K562 (cell line): Measurements from ENCODE around the gene PPAN. TPM values are rescaled to one million over a fixed set of nuclear protein-coding genes. Genes with fewer than 3 reads are reported as not detected.

Source experiments
- ETV5 ChIP-seq: sonication (generic); formaldehyde crosslinking; IDR thresholded peaks from 2 replicates; pipeline ENCODE4 v1.4.0; 2020; ENCODE audit warnings: low read depth, mild to moderate bottlenecking, missing genetic modification reagents
- EZH2 ChIP-seq: IDR thresholded peaks from 2 replicates; pipeline ENCODE4 v1.6.1; 2012; ENCODE audit warnings: low read depth, mild to moderate bottlenecking, inconsistent platforms, low read length, borderline replicate concordance
- HMG20A ChIP-seq: fragments of 450-650 bp; formaldehyde crosslinking; conservative IDR thresholded peaks from 2 replicates; pipeline ENCODE4 v1.4.0; 2020; ENCODE audit warnings: mild to moderate bottlenecking, mixed read lengths
- MAZ ChIP-seq, 2 experiments: fragments of 450-650 bp in 1 of 2; sonication (generic) in 1 of 2; formaldehyde crosslinking; IDR thresholded peaks in 1 of 2; conservative IDR thresholded peaks in 1 of 2; 2 replicates each; pipeline versions ENCODE4 v1.4.0 to v1.5.0; 2020; ENCODE audit warnings: mild to moderate bottlenecking in 1 of 2, missing genetic modification reagents in 1 of 2
- MCM5 ChIP-seq: fragments of 450-650 bp; IDR thresholded peaks from 2 replicates; pipeline ENCODE4 v1.6.1; 2016; ENCODE audit warnings: low read depth
- MLX ChIP-seq, 2 experiments: fragments of 450-650 bp in 1 of 2; sonication (generic) in 1 of 2; formaldehyde crosslinking; conservative IDR thresholded peaks; 2 replicates each; pipeline versions ENCODE4 v1.4.0 to v1.8.1; 2020 to 2022; ENCODE audit warnings: mild to moderate bottlenecking in 1 of 2, missing genetic modification reagents in 1 of 2
- MNT ChIP-seq, 2 experiments: fragments of 450-650 bp; conservative IDR thresholded peaks; 2 replicates each; pipeline ENCODE4 v1.6.1; 2017; ENCODE audit warnings: mild to moderate bottlenecking in 2 of 2, moderate library complexity in 2 of 2
- RUNX1 ChIP-seq: sonication (generic); IDR thresholded peaks from 2 replicates; pipeline ENCODE4 v1.6.1; 2016; ENCODE audit warnings: antibody characterized with exemption, low read depth
- SMARCA4 ChIP-seq: fragments of 450-650 bp; IDR thresholded peaks from 2 replicates; pipeline ENCODE4 v1.6.1; 2016
- SRSF1 ChIP-seq: fragments of 200-400 bp; formaldehyde crosslinking; IDR thresholded peaks from 2 replicates; pipeline ENCODE4 v1.6.1; 2017; ENCODE audit warnings: mild to moderate bottlenecking, low read depth, low read length, moderate library complexity
- ZBTB43 ChIP-seq: sonication (generic); formaldehyde crosslinking; IDR thresholded peaks from 2 replicates; pipeline ENCODE4 v1.8.0; 2023; ENCODE audit warnings: mild to moderate bottlenecking, missing genetic modification reagents
- ZNF133 ChIP-seq: fragments of 250-450 bp; sonication (Bioruptor Pico); IDR thresholded peaks from 2 replicates; pipeline ENCODE4 v1.4.0; 2020; ENCODE audit warnings: mild to moderate bottlenecking
- polyA plus RNA-seq, 8 experiments: library from polyadenylated mRNA; depleted of rRNA in 4 of 8; stranded (reverse) in 5 of 8; unstranded in 3 of 8; fragments of >200 nt; fragmentation: Nextera tagmentation in 2 of 8; fragmentation: Illumina TruSeq in 1 of 8; extraction: Ambion mirVana in 2 of 8; extraction: Trizol in 1 of 8; gene quantifications; 2 replicates each; pipeline versions ENCODE4 v1.2.1 to v1.2.3, GENCODE V29; 2011 to 2014; ENCODE audit warnings: inconsistent platforms in 1 of 8, missing spikeins in 1 of 8
- total RNA-seq, 7 experiments: library from RNA; depleted of rRNA in 6 of 7; stranded (reverse); fragments of >200 nt in 6 of 7; fragmentation: Illumina TruSeq in 2 of 7; extraction: Trizol in 2 of 7; gene quantifications; 2 replicates each; pipeline versions ENCODE4 v1.2.1 to v1.2.3, GENCODE V29; 2011 to 2021; ENCODE audit warnings: low replicate concordance in 1 of 7
- TF ChIP-seq, protein P1 (sequence below): fragments of 250-450 bp; sonication (Bioruptor Pico); IDR thresholded peaks from 2 replicates; pipeline ENCODE4 v1.5.0; 2020; ENCODE audit warnings: mild to moderate bottlenecking
- TF ChIP-seq, protein P2 (sequence below): fragments of 250-450 bp; sonication (Bioruptor Pico); IDR thresholded peaks from 2 replicates; pipeline ENCODE4 v1.4.0; 2020
- TF ChIP-seq, protein P3 (sequence below): fragments of 450-650 bp; IDR thresholded peaks from 2 replicates; pipeline ENCODE4 v1.6.1; 2017; ENCODE audit warnings: antibody characterized with exemption, mild to moderate bottlenecking
- TF ChIP-seq, protein P4 (sequence below): sonication (generic); formaldehyde crosslinking; IDR thresholded peaks from 2 replicates; pipeline ENCODE4 v1.9.0; 2022; ENCODE audit warnings: mild to moderate bottlenecking, missing genetic modification reagents

Gene PPAN
- total and polyA plus RNA-seq, 9 of the 15 experiments (the other 6 are each of a cell fraction or from before 2014, with no cell fraction given), result 2.2 to 129 (median 59.1) TPM

DNA sequence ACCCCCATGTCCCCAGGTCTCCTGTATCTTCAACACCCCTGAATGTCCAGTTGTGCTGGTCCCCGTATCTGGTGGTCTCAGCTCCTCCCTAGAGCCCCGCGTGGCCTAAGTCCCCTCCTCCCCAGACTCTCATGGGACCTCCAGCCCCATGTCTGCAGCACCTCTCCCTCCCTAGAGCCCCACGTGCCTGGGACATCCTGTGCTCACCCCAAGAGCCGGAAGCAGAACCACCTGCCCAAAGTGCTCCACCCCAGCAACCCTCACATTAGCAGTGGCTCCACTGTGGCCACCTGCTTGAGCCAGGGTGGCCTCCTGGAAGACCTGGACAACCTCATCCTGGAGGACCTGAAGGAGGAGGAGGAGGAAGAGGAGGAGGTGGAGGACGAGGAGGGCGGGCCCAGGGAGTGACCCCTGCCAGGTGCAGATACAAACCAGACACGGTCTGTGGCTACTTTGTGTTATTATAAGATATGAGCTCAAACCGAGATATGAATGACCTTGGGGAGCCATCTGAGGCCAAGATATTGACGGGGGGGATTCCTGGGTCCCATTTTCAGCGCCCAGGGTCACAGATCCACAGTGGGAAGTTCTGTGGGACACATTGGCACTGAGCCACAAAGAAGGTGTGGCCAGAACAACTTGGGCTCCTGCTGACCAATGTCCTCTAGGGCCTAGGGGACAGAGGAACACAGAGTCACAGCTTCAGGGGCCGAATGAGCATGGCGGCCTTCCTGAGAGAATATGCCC, 14.1 kb upstream of the PPAN start (continued):
- TF ChIP-seq ZBTB43 (CRISPR knock-in tag) (no peak), ETV5 (no peak), ZNF133 (CRISPR knock-in tag) (no peak), MNT (conservative IDR thresholded peaks at IDR 0.05) (0 out of 4 replicates have a peak, but pooled peaks of 1 of the 2 experiments have one; percentile 35), HMG20A (CRISPR knock-in tag) (no peak), MCM5 (no peak), MLX (CRISPR knock-in tag; conservative IDR thresholded peaks at IDR 0.05) (no peak), RUNX1 (no peak), MAZ (CRISPR knock-in tag; conservative IDR thresholded peaks at IDR 0.05 in 1 of 2, IDR thresholded peaks at IDR 0.05 in 1 of 2) (no peak), SMARCA4 (peak; percentile 41; the same call in 1 of the 2 replicates), EZH2 (no peak), SRSF1 (no peak)
- TF ChIP-seq, protein P1, sequence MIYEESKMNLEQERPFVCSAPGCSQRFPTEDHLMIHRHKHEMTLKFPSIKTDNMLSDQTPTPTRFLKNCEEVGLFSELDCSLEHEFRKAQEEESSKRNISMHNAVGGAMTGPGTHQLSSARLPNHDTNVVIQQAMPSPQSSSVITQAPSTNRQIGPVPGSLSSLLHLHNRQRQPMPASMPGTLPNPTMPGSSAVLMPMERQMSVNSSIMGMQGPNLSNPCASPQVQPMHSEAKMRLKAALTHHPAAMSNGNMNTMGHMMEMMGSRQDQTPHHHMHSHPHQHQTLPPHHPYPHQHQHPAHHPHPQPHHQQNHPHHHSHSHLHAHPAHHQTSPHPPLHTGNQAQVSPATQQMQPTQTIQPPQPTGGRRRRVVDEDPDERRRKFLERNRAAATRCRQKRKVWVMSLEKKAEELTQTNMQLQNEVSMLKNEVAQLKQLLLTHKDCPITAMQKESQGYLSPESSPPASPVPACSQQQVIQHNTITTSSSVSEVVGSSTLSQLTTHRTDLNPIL (CRISPR knock-in tag), result no peak
- TF ChIP-seq, protein P2, sequence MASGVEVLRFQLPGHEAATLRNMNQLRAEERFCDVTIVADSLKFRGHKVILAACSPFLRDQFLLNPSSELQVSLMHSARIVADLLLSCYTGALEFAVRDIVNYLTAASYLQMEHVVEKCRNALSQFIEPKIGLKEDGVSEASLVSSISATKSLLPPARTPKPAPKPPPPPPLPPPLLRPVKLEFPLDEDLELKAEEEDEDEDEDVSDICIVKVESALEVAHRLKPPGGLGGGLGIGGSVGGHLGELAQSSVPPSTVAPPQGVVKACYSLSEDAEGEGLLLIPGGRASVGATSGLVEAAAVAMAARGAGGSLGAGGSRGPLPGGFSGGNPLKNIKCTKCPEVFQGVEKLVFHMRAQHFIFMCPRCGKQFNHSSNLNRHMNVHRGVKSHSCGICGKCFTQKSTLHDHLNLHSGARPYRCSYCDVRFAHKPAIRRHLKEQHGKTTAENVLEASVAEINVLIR (CRISPR knock-in tag), result no peak
- TF ChIP-seq, protein P3, sequence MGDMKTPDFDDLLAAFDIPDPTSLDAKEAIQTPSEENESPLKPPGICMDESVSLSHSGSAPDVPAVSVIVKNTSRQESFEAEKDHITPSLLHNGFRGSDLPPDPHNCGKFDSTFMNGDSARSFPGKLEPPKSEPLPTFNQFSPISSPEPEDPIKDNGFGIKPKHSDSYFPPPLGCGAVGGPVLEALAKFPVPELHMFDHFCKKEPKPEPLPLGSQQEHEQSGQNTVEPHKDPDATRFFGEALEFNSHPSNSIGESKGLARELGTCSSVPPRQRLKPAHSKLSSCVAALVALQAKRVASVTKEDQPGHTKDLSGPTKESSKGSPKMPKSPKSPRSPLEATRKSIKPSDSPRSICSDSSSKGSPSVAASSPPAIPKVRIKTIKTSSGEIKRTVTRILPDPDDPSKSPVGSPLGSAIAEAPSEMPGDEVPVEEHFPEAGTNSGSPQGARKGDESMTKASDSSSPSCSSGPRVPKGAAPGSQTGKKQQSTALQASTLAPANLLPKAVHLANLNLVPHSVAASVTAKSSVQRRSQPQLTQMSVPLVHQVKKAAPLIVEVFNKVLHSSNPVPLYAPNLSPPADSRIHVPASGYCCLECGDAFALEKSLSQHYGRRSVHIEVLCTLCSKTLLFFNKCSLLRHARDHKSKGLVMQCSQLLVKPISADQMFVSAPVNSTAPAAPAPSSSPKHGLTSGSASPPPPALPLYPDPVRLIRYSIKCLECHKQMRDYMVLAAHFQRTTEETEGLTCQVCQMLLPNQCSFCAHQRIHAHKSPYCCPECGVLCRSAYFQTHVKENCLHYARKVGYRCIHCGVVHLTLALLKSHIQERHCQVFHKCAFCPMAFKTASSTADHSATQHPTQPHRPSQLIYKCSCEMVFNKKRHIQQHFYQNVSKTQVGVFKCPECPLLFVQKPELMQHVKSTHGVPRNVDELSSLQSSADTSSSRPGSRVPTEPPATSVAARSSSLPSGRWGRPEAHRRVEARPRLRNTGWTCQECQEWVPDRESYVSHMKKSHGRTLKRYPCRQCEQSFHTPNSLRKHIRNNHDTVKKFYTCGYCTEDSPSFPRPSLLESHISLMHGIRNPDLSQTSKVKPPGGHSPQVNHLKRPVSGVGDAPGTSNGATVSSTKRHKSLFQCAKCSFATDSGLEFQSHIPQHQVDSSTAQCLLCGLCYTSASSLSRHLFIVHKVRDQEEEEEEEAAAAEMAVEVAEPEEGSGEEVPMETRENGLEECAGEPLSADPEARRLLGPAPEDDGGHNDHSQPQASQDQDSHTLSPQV, result no peak
- TF ChIP-seq, protein P4, sequence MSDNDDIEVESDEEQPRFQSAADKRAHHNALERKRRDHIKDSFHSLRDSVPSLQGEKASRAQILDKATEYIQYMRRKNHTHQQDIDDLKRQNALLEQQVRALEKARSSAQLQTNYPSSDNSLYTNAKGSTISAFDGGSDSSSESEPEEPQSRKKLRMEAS (CRISPR knock-in tag), result peak; percentile 49
